GM19025 (cell line): ENCODE measurements around the gene VWA5B2.

Source experiments
- ATAC-seq: cut with Tn5 transposase; IDR thresholded peaks from one replicate; pipeline ENCODE4 v1.9.1; 2021; ENCODE audit warnings: mild to moderate bottlenecking, low read depth, moderate library complexity; ENCODE audit not compliant: unreplicated experiment

The VWA5B2 gene

DNA sequence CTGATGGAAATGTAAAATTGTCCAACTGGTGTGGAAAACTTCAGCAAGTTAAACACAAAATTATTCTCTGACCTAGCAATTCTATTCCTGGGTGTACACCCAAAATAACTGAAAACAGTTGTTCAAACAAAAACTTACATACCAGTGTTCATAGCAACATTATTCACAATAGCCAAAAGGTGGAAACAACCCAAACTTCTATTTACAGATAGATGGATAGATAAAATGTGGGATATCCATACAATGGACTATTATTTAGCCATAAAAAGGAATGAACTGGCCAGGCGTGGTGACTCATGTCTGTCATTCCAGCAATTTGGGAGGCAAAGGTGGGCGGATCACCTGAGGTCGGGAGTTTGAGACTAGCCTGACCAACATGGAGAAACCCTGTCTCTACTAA lies 6.9 kb upstream of the VWA5B2 start:
- no peak for ATAC-seq

DNA sequence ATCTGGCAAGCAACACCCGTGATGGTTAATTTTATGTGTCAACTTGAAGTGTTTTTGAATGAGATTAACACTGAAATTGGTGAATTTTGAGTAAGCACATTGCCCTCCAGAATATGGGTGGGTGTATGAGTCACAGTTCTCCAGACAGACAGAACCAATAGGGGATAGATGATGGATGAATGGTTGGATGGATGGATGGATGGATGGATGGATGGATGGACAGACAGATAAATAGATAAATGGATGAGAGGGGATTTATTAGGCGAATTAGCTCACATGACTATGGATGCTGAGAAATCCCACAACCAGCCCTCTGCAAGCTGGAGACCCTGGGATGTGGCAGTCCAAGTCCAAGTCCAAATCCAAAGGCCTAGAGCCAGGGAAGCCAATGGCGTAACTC lies 5.4 kb upstream of the VWA5B2 start:
- ATAC-seq = no peak

DNA sequence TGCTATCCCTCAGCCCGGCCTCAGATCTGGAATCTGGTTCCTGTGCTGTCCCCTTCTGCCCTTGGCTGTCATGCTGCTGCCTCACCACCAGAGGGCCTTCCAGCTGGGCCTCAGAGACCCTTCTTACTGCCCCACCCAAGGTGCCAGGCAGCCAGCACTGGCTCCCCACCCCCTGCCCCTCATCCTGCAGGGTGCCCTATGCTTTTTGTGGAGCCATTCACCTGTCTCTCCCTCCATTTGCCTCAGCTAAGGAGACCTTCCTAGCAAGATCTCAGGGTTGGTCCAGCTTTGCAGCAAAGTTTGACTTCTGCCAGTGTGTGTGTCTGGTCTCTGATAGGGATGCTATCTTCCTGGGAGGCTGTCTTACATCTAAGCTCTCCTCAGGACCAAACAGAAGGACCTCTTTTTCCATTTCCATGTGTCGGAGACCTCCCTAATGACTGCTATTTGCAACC lies 1.9 kb upstream of the VWA5B2 start:
- no peak for ATAC-seq

DNA sequence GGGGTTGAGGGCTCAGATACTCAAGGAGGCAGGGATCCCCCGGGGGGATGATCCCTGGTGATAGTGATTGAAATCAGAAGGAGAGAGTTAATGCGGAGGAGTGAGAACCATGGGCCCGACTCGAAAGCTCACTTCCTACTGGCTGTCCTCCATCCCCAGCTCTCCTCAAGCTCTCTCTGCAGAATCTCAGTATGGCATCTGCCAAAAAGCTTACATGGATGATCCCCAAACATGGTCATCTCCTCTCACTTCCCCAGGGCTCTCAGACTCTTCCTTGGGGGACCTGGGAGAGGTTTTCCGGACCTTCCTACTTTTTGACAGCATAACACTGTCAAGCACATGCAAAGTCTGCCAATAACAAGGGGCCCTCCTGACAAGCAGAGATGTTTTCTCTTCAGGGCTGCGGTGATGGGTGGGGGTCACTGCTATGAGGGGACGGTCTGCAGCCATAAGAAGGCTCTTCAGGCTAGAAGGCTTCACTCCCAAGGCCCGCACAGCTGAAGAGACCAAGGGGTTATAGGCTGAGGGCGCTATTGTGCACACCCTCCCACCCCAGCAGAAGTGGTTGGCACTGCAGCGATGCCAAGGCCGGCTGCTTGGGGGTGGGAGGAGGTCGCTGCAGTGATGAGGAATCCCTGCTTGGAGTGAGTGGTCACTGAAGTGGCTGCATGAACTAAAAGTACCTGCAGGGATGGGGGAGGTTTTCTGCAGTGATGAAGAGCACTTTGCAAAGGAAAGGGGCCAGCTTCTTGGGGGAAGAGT lies 828 bp upstream of the VWA5B2 start:
- no peak for ATAC-seq

DNA sequence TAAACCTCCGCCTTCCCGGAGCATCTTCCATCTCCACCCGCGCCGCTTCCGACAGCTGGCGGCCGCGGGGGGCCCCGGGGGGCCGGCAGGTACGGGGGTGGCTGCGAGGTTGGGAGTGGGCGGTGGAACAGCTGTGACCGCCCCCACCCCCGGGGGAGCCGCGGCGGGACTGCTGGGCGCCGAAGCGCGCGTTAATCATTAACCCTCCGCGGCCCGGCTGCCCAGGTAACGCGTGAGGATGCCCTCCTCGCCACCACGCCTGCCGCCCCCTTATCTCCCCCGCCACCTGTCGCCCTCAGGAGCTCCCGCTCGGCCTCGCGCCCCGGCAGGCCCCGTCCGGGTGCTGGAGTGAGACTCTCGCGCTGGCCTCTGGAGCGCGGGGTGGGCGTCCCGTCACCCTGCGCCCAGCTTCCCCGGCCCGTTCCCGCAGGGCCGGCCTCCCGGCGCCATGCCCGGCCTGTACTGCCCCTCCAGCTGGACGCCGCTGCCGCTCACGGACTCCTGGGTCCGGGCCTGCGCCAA lies 757 bp downstream of the VWA5B2 start:
- ATAC-seq = no peak

DNA sequence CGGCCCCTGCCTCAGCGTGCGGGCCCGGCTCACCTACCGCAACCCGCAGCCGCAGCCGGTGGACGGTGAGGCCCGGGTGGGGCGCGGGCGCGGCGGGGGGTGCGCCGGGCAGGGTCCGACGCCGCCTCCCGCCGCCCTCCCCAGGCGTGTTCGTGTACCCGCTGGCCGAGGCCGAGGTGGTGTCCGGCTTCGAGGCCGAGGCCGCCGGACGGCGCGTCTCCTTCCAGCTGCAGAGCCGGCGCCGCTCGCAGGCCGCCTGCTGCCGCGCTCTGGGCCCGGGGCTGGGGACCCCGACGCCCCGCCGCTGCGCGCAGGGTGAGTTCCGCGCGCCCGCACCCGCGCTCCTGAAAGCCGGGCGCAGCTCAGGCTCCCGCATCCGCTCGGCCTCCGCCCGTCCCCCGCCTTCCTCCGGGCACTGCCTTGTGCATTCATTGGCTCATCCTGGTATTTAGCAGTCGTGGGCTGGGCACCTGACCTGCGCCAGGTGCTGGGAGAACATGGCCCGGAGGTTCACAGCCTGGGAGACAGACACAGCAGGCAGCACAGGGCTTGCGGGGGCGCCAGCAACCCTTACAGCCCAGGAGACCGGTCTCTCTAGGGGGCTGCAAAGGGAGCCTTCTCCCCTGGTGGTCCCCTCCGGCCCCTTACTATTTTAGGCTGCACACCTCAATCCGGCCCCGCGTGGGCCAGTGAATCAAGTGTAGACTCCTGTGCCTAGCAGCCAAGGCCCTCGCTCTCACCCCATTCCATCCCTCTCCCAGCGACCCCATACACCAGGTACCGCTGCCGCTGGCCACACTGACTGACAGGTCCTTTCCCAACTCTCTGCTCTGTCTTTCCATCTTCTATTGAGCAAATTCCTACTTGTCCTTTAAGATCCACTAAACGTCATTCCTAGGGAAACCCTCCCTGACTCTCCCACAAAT lies 1.5 kb downstream of the VWA5B2 start:
- no peak for ATAC-seq

DNA sequence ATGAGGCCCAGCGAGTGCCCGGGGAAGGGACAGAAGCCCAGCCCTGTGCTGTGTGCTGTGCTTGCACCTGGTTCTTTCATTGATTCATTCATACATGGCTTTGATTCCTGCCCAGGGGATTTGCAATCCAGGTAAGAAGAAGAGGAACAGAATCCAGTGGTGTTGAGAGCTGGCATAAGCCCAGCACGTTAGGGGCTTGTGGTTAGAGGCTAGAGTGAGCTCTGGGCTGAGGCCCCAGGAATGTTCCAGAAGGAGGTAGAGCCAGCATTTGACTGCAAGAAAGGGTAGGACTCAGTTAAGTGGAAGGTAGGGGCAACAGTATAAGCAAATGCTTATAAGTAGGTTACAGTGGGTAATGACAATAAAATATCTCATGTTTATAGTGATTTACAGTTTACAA lies 2.3 kb downstream of the VWA5B2 start:
- no peak for ATAC-seq

DNA sequence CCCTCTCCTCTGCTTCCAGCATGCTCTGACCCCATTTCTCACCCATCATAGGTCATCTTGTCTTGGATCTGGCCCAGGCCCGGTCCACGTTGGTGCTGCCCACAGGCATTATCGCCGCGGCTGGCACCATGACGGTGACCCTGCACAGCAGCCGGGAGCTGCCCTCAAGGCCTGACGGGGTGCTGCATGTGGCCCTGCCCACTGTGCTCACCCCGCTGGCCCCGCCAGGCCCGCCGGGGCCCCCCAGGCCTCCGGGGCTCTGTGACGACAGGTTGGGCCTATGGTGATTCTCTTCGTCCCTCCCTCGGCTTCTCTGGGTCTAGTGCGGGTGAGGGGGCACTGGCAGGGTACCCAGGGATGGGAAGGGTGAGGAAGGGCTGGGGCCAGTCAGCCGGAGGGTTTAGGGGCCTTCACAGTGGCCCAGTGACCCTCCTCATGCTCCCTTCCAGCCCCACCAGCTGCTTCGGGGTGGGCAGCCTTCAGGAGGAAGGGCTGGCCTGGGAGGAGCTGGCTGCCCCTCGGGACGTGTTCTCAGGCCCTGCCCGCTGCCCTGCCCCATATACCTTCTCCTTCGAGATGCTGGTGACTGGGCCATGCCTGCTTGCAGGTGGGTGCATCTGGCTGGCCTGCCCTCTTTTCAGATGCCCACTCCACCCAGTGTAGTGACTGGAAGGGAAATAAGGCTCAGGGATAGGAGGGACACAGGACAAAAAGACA lies 3.9 kb downstream of the VWA5B2 start:
- no peak for ATAC-seq

DNA sequence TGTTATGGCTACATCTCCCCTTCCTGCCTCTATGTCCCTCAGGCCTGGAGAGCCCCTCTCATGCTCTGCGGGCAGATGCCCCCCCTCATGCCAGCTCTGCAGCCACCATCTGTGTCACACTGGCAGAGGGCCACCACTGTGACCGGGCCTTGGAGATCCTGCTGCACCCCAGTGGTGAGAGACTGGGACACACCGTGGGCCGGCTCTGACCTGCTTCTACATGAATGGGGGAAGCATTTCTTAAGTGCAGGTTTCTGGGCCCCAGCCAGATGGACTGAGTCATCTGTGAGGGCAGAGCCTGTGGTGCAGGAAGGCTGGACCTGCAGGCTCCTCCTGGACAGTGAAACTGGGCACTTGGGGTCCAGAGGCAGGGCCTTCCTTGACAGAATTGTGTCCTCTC lies 4.8 kb downstream of the VWA5B2 start:
- ATAC-seq = no peak

DNA sequence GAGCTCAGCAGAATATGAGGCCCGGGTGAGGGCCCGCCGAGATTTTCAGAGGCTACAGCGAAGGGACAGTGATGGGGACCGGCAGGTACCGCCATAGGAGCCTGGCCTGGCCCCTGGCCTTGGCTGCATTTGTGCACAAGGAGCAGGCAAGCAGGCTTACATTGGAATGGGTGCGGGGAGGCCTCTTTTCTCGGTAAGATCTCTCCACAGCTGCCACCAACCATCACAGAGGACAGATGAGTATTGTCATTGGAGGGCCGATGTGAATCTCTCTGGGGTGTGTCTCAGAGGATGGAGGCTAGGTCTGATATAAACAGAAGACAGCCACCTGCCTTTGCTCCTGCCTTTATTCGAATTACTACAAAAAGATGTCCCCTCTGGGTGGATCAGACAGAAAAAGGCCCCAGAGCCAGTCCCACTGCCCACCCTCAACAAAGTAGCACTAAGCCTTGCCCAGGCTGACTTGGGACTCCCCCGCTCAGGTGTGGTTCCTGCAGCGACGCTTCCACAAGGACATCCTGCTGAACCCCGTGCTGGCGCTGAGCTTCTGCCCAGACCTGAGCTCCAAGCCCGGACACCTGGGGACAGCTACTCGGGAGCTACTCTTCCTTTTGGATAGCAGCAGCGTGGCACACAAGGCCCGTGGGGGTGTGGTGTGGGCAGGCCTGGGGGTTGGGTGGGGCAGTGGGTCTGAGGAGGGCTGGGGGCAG lies 5.4 kb downstream of the VWA5B2 start:
- ATAC-seq = no peak

DNA sequence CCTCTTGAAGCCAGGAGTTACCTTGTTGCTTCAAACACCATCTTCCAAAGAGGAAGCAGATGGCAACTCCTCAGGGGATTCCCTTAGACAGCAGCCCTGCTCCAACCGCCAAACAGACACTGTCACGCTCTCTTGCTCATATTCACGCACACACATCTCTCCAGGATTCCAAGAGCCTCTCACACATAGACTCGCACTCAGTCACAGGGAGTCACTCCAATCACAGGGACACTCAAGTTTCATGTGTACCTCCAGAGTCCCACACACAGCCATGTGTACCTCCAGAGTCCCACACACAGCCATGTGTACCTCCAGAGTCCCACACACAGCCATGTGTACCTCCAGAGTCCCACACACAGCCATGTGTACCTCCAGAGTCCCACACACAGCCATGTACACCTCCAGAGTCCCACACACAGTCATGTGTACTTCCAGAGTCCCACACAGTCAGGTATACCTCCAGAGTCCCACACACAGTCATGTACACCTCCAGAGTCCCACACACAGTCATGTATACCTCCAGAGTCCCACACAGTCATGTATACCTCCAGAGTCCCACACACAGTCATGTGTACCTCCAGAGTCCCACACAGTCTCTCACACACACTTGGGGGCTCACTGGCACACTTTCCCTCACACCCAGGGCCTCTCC lies 6.1 kb downstream of the VWA5B2 start:
- no peak for ATAC-seq

DNA sequence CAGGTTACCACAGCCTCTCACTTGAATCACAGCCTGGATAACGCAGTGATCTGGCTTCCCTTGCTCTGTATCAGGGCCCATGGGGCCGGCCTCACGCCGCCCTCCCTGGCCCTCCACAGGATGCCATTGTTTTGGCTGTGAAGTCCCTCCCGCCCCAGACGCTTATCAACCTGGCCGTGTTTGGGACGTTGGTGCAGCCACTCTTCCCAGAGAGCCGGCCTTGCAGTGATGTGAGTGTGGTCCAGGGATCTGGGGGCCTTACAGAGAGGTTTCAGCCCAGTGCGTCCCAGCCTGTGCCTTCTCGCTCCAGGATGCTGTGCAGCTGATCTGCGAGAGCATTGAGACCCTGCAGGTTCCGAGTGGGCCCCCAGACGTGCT lies 6.6 kb downstream of the VWA5B2 start:
- ATAC-seq = no peak

DNA sequence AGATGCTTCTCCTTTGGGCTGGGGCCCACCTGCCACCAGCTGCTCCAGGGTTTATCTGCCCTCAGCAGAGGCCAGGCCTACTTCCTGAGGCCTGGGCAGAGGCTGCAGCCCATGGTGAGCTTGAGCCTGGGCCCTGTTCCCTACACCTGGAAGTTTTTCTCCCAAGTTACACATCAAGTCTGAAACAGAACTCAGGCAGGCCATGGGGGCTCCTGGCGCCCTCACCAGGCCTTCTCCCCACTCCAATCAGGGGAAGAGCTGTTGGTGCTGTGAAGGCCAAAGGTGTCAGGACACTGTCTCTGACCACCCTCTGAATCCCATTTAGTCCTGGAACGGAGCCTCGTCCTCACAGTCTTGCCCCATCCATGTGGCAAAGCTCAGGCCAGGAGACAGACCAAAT lies 7.3 kb downstream of the VWA5B2 start:
- ATAC-seq = no peak

DNA sequence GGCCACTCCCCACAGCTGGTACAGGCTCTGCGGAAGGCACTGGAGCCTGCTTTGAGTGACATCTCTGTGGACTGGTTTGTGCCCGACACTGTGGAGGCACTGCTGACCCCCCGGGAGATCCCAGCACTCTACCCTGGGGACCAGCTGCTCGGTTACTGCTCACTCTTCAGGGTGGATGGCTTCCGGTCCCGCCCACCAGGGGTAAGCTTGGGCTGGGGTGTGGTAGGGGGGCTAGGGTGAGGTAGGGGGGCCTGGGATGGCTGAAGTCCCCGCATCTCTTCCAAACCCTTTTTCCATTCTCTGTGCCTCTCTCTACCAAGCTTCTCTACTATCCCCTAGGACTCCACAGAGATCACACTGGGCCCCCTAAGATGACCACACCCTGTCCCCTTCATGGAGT lies 7.8 kb downstream of the VWA5B2 start:
- ATAC-seq = no peak

DNA sequence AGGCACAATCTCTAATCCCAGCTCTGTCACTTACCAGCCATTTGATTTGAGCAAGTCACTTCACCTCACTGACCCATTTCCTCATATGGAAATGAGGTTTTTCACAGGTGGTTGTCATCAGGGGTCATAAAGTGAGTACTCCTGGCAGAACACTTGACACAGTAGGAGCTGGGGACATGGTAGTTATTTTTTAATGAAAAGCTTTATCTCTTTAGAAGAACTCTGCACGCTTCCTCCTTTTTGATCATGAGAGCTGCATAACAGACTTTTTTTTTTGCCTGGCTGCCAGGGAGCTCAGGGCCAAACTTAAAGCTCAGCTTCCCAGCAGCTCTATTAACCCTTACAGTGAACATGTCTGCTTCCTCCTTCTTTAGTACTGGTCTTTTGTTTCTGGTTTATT lies 8.4 kb downstream of the VWA5B2 start:
- ATAC-seq = no peak

DNA sequence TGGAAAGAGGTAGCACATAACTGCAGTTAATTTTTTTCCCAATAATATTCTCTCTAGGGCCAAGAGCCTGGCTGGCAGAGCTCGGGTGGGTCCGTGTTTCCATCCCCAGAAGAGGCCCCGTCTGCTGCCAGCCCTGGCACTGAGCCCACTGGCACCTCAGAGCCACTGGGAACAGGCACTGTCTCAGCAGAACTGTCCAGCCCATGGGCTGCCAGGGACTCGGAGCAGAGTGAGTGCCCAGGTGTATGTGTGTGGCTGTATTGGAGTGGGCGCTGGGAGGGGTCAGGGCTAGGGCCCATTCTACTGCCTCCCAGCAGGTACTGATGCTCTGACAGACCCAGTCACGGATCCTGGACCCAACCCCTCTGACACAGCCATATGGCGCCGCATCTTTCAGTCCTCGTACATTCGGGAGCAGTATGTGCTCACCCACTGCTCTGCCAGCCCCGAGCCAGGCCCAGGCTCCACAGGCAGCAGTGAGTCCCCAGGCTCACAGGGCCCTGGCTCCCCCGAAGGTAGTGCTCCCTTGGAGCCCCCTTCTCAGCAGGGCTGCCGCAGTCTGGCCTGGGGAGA lies 8.9 kb downstream of the VWA5B2 start:
- ATAC-seq = no peak

DNA sequence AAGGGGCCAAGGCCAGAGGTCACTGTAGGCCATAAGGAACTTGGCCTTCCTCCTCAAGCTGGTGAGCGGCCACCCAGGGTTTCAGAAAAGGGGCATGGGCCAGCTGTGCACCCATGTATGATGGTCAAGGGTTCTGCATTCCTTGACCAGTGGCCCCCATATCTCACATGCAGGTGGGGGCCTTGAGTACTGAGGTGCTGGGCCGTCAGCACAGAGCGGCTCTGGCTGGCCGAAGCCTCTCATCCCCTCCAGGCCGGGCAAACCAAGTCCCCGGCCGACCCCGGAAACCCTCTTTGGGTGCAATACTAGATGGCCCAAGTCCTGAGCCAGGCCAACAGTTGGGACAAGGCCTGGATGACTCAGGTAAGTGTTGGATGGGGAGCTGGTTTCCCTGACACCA lies 9.8 kb downstream of the VWA5B2 start:
- no peak for ATAC-seq

DNA sequence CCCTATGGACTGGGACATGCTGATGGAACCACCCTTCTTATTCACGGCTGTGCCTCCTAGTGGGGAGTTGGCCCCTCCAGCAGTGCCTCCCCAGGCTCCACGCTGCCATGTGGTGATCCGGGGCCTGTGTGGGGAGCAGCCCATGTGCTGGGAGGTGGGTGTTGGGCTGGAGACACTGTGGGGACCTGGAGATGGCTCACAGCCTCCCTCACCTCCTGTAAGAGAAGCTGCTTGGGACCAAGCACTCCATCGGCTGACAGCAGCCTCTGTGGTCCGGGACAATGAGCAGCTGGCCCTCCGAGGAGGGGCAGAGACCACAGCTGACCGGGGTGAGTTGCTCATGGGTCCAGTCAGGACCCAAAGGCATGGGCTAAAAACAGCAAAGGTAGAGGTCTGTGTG lies 10.3 kb downstream of the VWA5B2 start:
- no peak for ATAC-seq

DNA sequence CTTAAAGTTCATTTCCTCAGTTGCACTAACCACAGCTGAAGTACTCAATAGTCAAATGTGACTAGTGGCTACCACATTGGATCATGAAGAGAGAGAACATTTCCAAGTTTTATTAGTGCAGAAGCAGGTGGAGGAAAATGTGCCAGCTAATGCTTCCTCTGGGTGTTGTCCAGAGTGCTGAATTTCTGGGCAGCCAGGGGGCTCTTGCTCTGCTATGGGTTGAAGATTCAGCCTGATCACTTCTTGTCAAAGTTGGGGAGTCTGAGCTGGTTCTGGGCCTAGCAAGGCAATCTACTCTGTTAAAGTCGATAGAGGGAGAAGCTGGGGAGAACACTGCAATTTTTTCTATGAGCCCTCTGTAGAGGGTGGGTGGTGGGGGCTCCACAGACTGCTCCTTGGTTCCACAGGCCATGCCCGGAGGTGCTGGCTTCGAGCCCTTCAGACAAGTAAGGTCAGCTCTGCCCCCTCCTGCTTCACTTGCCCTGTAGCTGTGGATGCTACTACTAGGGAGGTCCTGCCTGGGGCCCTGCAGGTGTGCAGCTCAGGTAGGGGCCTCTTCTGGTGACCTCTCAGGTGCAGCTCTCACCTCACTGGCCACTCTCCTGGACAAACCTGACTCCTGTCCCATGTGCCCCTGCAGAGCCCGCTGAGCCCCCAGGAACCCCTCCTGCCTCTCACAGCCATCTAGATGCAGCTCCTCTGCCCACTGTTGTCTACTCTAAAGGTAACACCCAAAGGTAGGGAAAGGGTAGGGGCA lies 11.2 kb downstream of the VWA5B2 start:
- ATAC-seq = no peak
